Nephron (organoid): Measurements from ENCODE around the gene VPS13D.
A peak's percentile ranks its signal among the peaks of the same experiment; 100 is the strongest.

Experiments
- H3K27ac Mint-ChIP-seq, 3 experiments: 2 replicates each; pipeline ENCODE4 v1.8.0; 2020; ENCODE audit warnings: mixed read lengths in 3 of 3, mild to moderate bottlenecking in 2 of 3, moderate library complexity in 1 of 3
- H3K27me3 Mint-ChIP-seq: 2 replicates; pipeline ENCODE4 v1.8.0; 2021; ENCODE audit warnings: low read depth, mild to moderate bottlenecking, moderate library complexity, mixed read lengths
- H3K36me3 Mint-ChIP-seq: 2 replicates; pipeline ENCODE4 v1.8.0; 2020; ENCODE audit warnings: low read depth, mixed read lengths
- H3K4me1 Mint-ChIP-seq: 2 replicates; pipeline ENCODE4 v1.8.0; 2020; ENCODE audit warnings: mixed read lengths
- H3K4me3 Mint-ChIP-seq, 3 experiments: 2 replicates each; pipeline ENCODE4 v1.8.0; 2020; ENCODE audit warnings: mild to moderate bottlenecking in 3 of 3, mixed read lengths in 3 of 3, moderate library complexity in 2 of 3
- H3K9me3 Mint-ChIP-seq: 2 replicates; pipeline ENCODE4 v1.8.0; 2020; ENCODE audit warnings: mixed read lengths
- CTCF ChIP-seq, 3 experiments: fragments of 200-600 bp; sonication (generic); IDR thresholded peaks; one replicate each; pipeline ENCODE4 v1.5.0; 2021; ENCODE audit warnings: antibody characterized with exemption in 3 of 3; ENCODE audit not compliant: unreplicated experiment in 3 of 3

VPS13D gene

GRCh38 chr1:12464045-12464461 is 234.2 kb downstream of the VPS13D start:
- TF ChIP-seq CTCF (IDR thresholded peaks at IDR 0.05; ENCODE audit: unreplicated experiment in 3 of 3), result no peak
- Mint-ChIP-seq H3K4me3 (peak overlapping the region in 1 of 3 experiments; percentile 59), H3K27me3 (peaks cover 5% of the 10 kb centered on the region), H3K9me3 (no peaks in the 10 kb centered on the region), H3K27ac (peak overlapping the region; percentile 93 to 99 (median 98)), H3K4me1 (peaks cover 78% of the 10 kb centered on the region), H3K36me3 (peaks cover 44% of the 10 kb centered on the region)

GRCh38 chr1:12464598-12465056 is 234.8 kb downstream of the VPS13D start:
- Mint-ChIP-seq H3K27ac (peak overlapping the region; percentile 93 to 99 (median 98)), H3K4me1 (peaks cover 82% of the 10 kb centered on the region), H3K4me3 (peak overlapping the region in 1 of 3 experiments; percentile 59), H3K9me3 (no peaks in the 10 kb centered on the region), H3K36me3 (peaks cover 41% of the 10 kb centered on the region), H3K27me3 (peaks cover 5% of the 10 kb centered on the region)
- no peak for TF ChIP-seq CTCF (IDR thresholded peaks at IDR 0.05; ENCODE audit: unreplicated experiment in 3 of 3)

GRCh38 chr1:12465126-12465525 is 235.3 kb downstream of the VPS13D start:
- peaks cover 38% of the 10 kb centered on the region for H3K36me3 Mint-ChIP-seq
- peak overlapping the region; percentile 93 to 99 (median 98) for H3K27ac Mint-ChIP-seq
- H3K27me3 Mint-ChIP-seq, result peaks cover 5% of the 10 kb centered on the region
- H3K4me1 Mint-ChIP-seq, result peaks cover 82% of the 10 kb centered on the region
- H3K4me3 Mint-ChIP-seq, result peak overlapping the region in 1 of 3 experiments; percentile 15
- H3K9me3 Mint-ChIP-seq, result no peaks in the 10 kb centered on the region
- no peak for TF ChIP-seq CTCF (IDR thresholded peaks at IDR 0.05; ENCODE audit: unreplicated experiment in 3 of 3)

GRCh38 chr1:12466816-12467215 is 237.0 kb downstream of the VPS13D start:
- TF ChIP-seq CTCF (IDR thresholded peaks at IDR 0.05; ENCODE audit: unreplicated experiment in 3 of 3), result no peak
- no peaks in the 10 kb centered on the region for H3K9me3 Mint-ChIP-seq
- peaks cover 5% of the 10 kb centered on the region for H3K27me3 Mint-ChIP-seq
- H3K36me3 Mint-ChIP-seq, result peaks cover 31% of the 10 kb centered on the region
- H3K4me3 Mint-ChIP-seq, result no peak overlapping the region
- H3K27ac Mint-ChIP-seq, result peak overlapping the region in 1 of 3 experiments; percentile 59
- peaks cover 81% of the 10 kb centered on the region for H3K4me1 Mint-ChIP-seq

GRCh38 chr1:12467570-12468286 is 237.9 kb downstream of the VPS13D start:
- Mint-ChIP-seq H3K4me1 (peaks cover 81% of the 10 kb centered on the region), H3K27ac (peak overlapping the region; percentile 20 to 90 (median 69)), H3K4me3 (no peak overlapping the region), H3K9me3 (no peaks in the 10 kb centered on the region), H3K36me3 (peaks cover 33% of the 10 kb centered on the region), H3K27me3 (peaks cover 5% of the 10 kb centered on the region)
- no peak for TF ChIP-seq CTCF (IDR thresholded peaks at IDR 0.05; ENCODE audit: unreplicated experiment in 3 of 3)

- Mint-ChIP-seq H3K27ac (peak overlapping the region; percentile 20 to 70 (median 69)), H3K36me3 (peaks cover 33% of the 10 kb centered on the region), H3K4me3 (no peak overlapping the region), H3K4me1 (peaks cover 81% of the 10 kb centered on the region), H3K27me3 (no peaks in the 10 kb centered on the region), H3K9me3 (no peaks in the 10 kb centered on the region)
- TF ChIP-seq CTCF (IDR thresholded peaks at IDR 0.05; ENCODE audit: unreplicated experiment in 3 of 3), result no peak
Observed at GRCh38 chr1:12468323-12468722, 238.5 kb downstream of the VPS13D start.
